HepG2 (cell line): ENCODE measurements around the gene DQX1. TPM values are rescaled to one million over a fixed set of nuclear protein-coding genes. Genes with fewer than 3 reads are reported as not detected.
A peak's percentile ranks its signal among the peaks of the same experiment; 100 is the strongest.

Source experiments
- CCAR2 ChIP-seq: fragments of 200-400 bp; formaldehyde crosslinking; optimal IDR thresholded peaks from 2 replicates; pipeline ENCODE3; 2018; ENCODE audit warnings: low read depth, mild to moderate bottlenecking, low read length, moderate library complexity
- ELF1 ChIP-seq: sonication (generic); formaldehyde crosslinking; IDR thresholded peaks from 2 replicates; pipeline ENCODE4 v1.4.0; 2020; ENCODE audit warnings: missing genetic modification reagents
- ESRRA ChIP-seq: sonication (generic); formaldehyde crosslinking; IDR thresholded peaks from 2 replicates; pipeline ENCODE4 v1.5.1; 2020; ENCODE audit warnings: mild to moderate bottlenecking, low read depth, missing genetic modification reagents
- FLYWCH1 ChIP-seq: sonication (generic); formaldehyde crosslinking; IDR thresholded peaks from 2 replicates; pipeline ENCODE4 v1.8.1; 2023; ENCODE audit warnings: mild to moderate bottlenecking, missing genetic modification reagents
- FOSL1 ChIP-seq: sonication (generic); formaldehyde crosslinking; IDR thresholded peaks from 2 replicates; pipeline ENCODE4 v1.9.0; 2021; ENCODE audit warnings: missing genetic modification reagents, borderline replicate concordance
- FOXA1 ChIP-seq, 2 experiments: fragments of 450-650 bp in 1 of 2; sonication (generic) in 1 of 2; formaldehyde crosslinking in 1 of 2; IDR thresholded peaks; 2 replicates each; pipeline versions ENCODE4 v1.4.0 to v1.6.1; 2016 to 2020; ENCODE audit warnings: missing genetic modification reagents in 1 of 2
- JUN ChIP-seq: sonication (generic); formaldehyde crosslinking; IDR thresholded peaks from 2 replicates; pipeline ENCODE4 v1.4.0; 2020; ENCODE audit warnings: mild to moderate bottlenecking, missing genetic modification reagents
- KDM5B ChIP-seq: sonication (generic); formaldehyde crosslinking; IDR thresholded peaks from 2 replicates; pipeline ENCODE4 v1.4.0; 2020; ENCODE audit warnings: missing genetic modification reagents, mild to moderate bottlenecking, borderline replicate concordance
- KLF15 ChIP-seq: sonication (generic); formaldehyde crosslinking; IDR thresholded peaks from 2 replicates; pipeline ENCODE4 v1.8.1; 2023; ENCODE audit warnings: borderline replicate concordance, mild to moderate bottlenecking, inconsistent platforms, missing genetic modification reagents, mixed read lengths
- MZF1 ChIP-seq: sonication (generic); formaldehyde crosslinking; IDR thresholded peaks from 2 replicates; pipeline ENCODE4 v1.8.1; 2023; ENCODE audit warnings: mild to moderate bottlenecking, missing genetic modification reagents, borderline replicate concordance
- NONO ChIP-seq, 2 experiments: fragments of 450-650 bp in 1 of 2; sonication (generic) in 1 of 2; formaldehyde crosslinking in 1 of 2; IDR thresholded peaks in 1 of 2; conservative IDR thresholded peaks in 1 of 2; 2 replicates each; pipeline versions ENCODE4 v1.6.1 to v1.8.0; 2017 to 2022; ENCODE audit warnings: mild to moderate bottlenecking in 1 of 2, missing genetic modification reagents in 1 of 2, moderate library complexity in 1 of 2
- PHF5A ChIP-seq: IDR thresholded peaks from one replicate; pipeline ENCODE4 v1.6.1; 2018; ENCODE audit warnings: low read depth, missing genetic modification reagents; ENCODE audit not compliant: unreplicated experiment
- RAD21 ChIP-seq: fragments of 450-650 bp; formaldehyde crosslinking; IDR thresholded peaks from 2 replicates; pipeline ENCODE4 v1.5.0; 2020; ENCODE audit warnings: mild to moderate bottlenecking
- SIN3B ChIP-seq: fragments of 150-350 bp; IDR thresholded peaks from 2 replicates; pipeline ENCODE4 v1.6.1; 2014; ENCODE audit warnings: low read length
- SP4 ChIP-seq: sonication (generic); formaldehyde crosslinking; IDR thresholded peaks from 2 replicates; pipeline ENCODE4 v1.8.1; 2023; ENCODE audit warnings: mild to moderate bottlenecking, missing genetic modification reagents
- ZBTB38 ChIP-seq: sonication (generic); formaldehyde crosslinking; IDR thresholded peaks from 2 replicates; pipeline ENCODE4 v1.5.1; 2020; ENCODE audit warnings: mild to moderate bottlenecking, missing genetic modification reagents
- ZC3H13 ChIP-seq: sonication (generic); formaldehyde crosslinking; IDR thresholded peaks from 2 replicates; pipeline ENCODE4 v1.8.1; 2023; ENCODE audit warnings: mild to moderate bottlenecking, missing genetic modification reagents, moderate library complexity
- ZNF138 ChIP-seq: sonication (generic); formaldehyde crosslinking; IDR thresholded peaks from 2 replicates; pipeline ENCODE4 v1.5.0; 2020; ENCODE audit warnings: mild to moderate bottlenecking, low read depth, missing genetic modification reagents
- ZNF558 ChIP-seq: sonication (generic); formaldehyde crosslinking; IDR thresholded peaks from 2 replicates; pipeline ENCODE4 v1.9.0; 2022; ENCODE audit warnings: mild to moderate bottlenecking, missing genetic modification reagents, borderline replicate concordance
- ZNF749 ChIP-seq: sonication (generic); formaldehyde crosslinking; IDR thresholded peaks from 2 replicates; pipeline ENCODE4 v1.8.0; 2022; ENCODE audit warnings: mild to moderate bottlenecking, missing genetic modification reagents, moderate library complexity, borderline replicate concordance
- ZNF775 ChIP-seq: sonication (generic); formaldehyde crosslinking; IDR thresholded peaks from 2 replicates; pipeline ENCODE4 v1.4.0; 2020; ENCODE audit warnings: missing genetic modification reagents, mild to moderate bottlenecking, moderate library complexity, borderline replicate concordance
- ZNF850 ChIP-seq: sonication (generic); formaldehyde crosslinking; conservative IDR thresholded peaks from 2 replicates; pipeline ENCODE4 v1.9.0; 2021; ENCODE audit warnings: mild to moderate bottlenecking, missing genetic modification reagents
- ZSCAN21 ChIP-seq: sonication (generic); formaldehyde crosslinking; IDR thresholded peaks from 2 replicates; pipeline ENCODE4 v1.8.0; 2022; ENCODE audit warnings: mild to moderate bottlenecking, missing genetic modification reagents, moderate library complexity, borderline replicate concordance
- polyA plus RNA-seq, 8 experiments: library from polyadenylated mRNA; depleted of rRNA in 3 of 8; stranded (reverse) in 7 of 8; unstranded in 1 of 8; fragments of >200 nt; fragmentation: Illumina TruSeq in 4 of 8; extraction: Trizol in 4 of 8; gene quantifications; 2 replicates each; pipeline versions ENCODE4 v1.2.1 to v1.2.3, GENCODE V29; 2011 to 2016; ENCODE audit warnings: low read depth in 4 of 8, missing spikeins in 1 of 8, mixed read lengths in 1 of 8; ENCODE audit not compliant: insufficient read depth in 1 of 8
- total RNA-seq, 5 experiments: library from RNA; depleted of rRNA; stranded (reverse); fragments of >200 nt; fragmentation: Illumina TruSeq; extraction: Trizol; gene quantifications; 2 replicates each; pipeline ENCODE4 v1.2.3, GENCODE V29; 2016; ENCODE audit warnings: low read depth in 1 of 5
- TF ChIP-seq, protein P1 (sequence below): sonication (generic); formaldehyde crosslinking; IDR thresholded peaks from 2 replicates; pipeline ENCODE4 v1.8.0; 2022; ENCODE audit warnings: missing genetic modification reagents, mild to moderate bottlenecking, moderate library complexity, borderline replicate concordance
- TF ChIP-seq, protein P2 (sequence below): IDR thresholded peaks from 2 replicates; pipeline ENCODE4 v1.6.1; 2016
- TF ChIP-seq, protein P3 (sequence below): IDR thresholded peaks from 2 replicates; pipeline ENCODE4 v1.6.1; 2018; ENCODE audit warnings: missing genetic modification reagents, mild to moderate bottlenecking, missing compliant biosample characterization

DQX1 gene
- total and polyA plus RNA-seq, 2 of the 13 experiments (the other 11 are each of a cell fraction or from before 2014, with no cell fraction given), result 27.6 to 89.8 TPM

DNA sequence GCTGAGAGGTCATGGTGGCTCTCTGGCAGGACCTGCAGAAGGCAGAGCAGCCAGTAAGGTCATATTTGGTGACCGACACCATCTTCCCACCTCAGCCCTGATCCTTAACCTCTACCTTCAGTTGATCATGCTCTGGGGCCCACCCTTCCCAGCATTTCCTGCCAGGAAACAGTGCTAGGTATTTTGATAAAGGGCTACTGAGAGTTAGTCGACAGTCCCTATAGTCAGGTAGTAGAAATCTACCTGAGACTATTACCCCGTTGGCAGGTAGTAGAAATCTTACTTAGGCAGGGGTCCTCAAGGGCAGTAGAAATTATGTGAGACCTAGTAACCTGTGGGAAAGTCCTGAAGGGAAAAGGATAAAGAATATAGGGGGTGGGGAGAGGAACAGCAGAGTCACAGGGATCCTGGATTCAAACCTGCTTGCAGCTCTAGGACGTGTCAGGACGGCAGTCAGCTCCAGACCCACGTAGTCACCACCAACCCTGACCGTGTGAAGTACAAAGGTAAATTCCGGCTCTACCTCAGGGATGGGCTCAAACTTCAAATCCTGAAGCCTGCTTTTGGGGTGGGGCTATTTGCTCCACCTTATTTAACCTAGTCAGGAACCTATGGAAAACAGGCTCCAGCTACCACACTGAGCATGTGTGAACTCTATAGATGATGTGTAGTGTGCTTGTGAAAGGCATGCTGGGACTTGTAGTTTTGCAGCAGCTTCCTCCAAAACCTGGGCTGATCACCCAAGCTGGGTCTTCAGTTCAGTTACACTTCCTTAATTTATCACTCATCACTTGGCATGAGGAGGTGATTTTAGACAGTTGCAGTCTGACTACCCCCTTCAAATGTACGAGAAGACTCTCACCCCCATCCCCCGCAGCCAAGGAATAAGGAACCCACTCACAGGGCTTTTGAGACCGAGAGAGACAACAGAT is at the start of gene DQX1 (continued):
- TF ChIP-seq FOSL1 (CRISPR knock-in tag) (no peak), FLYWCH1 (CRISPR knock-in tag) (no peak), SP4 (no peak; the same call in 1 of the 2 replicates), ZC3H13 (no peak), NONO (IDR thresholded peaks at IDR 0.05) (no peak), NONO (CRISPR knock-in tag; conservative IDR thresholded peaks at IDR 0.05) (peak; percentile 76), ZNF775 (CRISPR knock-in tag) (no peak), FOXA1 (IDR thresholded peaks at IDR 0.05) (no peak), FOXA1 (CRISPR knock-in tag; IDR thresholded peaks at IDR 0.05) (peak; percentile 44), ZSCAN21 (CRISPR knock-in tag) (no peak), ZBTB38 (CRISPR knock-in tag) (peak; percentile 1; the same call in 1 of the 2 replicates), KLF15 (CRISPR knock-in tag) (no peak), ZNF138 (peak; percentile 77; the same call in 1 of the 2 replicates), ESRRA (peak; percentile 53; the same call in 1 of the 2 replicates), MZF1 (CRISPR knock-in tag) (no peak), KDM5B (0 out of 2 replicates have a peak, but pooled peaks have one; percentile 7), ZNF850 (no peak), RAD21 (CRISPR knock-in tag) (peak; percentile 22; the same call in 1 of the 2 replicates), CCAR2 (peak; percentile 56), JUN (CRISPR knock-in tag) (no peak), PHF5A (CRISPR knock-in tag) (peak; percentile 46), ZNF558 (CRISPR knock-in tag) (no peak), ELF1 (CRISPR knock-in tag) (peak; percentile 85), SIN3B (no peak), ZNF749 (CRISPR knock-in tag) (no peak)
- TF ChIP-seq, protein P1, sequence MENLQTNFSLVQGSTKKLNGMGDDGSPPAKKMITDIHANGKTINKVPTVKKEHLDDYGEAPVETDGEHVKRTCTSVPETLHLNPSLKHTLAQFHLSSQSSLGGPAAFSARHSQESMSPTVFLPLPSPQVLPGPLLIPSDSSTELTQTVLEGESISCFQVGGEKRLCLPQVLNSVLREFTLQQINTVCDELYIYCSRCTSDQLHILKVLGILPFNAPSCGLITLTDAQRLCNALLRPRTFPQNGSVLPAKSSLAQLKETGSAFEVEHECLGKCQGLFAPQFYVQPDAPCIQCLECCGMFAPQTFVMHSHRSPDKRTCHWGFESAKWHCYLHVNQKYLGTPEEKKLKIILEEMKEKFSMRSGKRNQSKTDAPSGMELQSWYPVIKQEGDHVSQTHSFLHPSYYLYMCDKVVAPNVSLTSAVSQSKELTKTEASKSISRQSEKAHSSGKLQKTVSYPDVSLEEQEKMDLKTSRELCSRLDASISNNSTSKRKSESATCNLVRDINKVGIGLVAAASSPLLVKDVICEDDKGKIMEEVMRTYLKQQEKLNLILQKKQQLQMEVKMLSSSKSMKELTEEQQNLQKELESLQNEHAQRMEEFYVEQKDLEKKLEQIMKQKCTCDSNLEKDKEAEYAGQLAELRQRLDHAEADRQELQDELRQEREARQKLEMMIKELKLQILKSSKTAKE, result no peak
- TF ChIP-seq, protein P2, sequence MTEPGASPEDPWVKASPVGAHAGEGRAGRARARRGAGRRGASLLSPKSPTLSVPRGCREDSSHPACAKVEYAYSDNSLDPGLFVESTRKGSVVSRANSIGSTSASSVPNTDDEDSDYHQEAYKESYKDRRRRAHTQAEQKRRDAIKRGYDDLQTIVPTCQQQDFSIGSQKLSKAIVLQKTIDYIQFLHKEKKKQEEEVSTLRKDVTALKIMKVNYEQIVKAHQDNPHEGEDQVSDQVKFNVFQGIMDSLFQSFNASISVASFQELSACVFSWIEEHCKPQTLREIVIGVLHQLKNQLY (CRISPR knock-in tag), result peak; percentile 84; the same call in 1 of the 2 replicates
- TF ChIP-seq, protein P3, sequence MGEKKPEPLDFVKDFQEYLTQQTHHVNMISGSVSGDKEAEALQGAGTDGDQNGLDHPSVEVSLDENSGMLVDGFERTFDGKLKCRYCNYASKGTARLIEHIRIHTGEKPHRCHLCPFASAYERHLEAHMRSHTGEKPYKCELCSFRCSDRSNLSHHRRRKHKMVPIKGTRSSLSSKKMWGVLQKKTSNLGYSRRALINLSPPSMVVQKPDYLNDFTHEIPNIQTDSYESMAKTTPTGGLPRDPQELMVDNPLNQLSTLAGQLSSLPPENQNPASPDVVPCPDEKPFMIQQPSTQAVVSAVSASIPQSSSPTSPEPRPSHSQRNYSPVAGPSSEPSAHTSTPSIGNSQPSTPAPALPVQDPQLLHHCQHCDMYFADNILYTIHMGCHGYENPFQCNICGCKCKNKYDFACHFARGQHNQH (CRISPR knock-in tag), result peak; percentile 75; the same call in 1 of the 2 replicates
